DND-41 (cell line): ENCODE results near the gene EPB41L2.

ENCODE experiments used
- ATAC-seq: fragments of 200-7000 bp; cut with Tn5 transposase; 3 replicates; pipeline ENCODE4 v1.9.1; 2021; ENCODE audit warnings: low read depth; ENCODE audit not compliant: insufficient read depth
- DNase-seq: peaks from one replicate; pipeline ENCODE4 v3.0.0-alpha.2; 2020
- H2AFZ ChIP-seq: 2 replicates; pipeline ENCODE4 v1.6.0; 2012; ENCODE audit warnings: low read depth, low read length
- H3K27ac ChIP-seq: 2 replicates; pipeline ENCODE4 v1.5.1; 2012; ENCODE audit warnings: low read length, inconsistent platforms
- H3K27me3 ChIP-seq: fragments of 200-600 bp; sonication (generic); 2 replicates; pipeline ENCODE4 v1.6.0; 2012; ENCODE audit warnings: low read length, mild to moderate bottlenecking, inconsistent platforms; ENCODE audit not compliant: insufficient read depth, poor library complexity
- H3K36me3 ChIP-seq: 2 replicates; pipeline ENCODE4 v1.5.1; 2012; ENCODE audit warnings: low read length, inconsistent platforms; ENCODE audit not compliant: insufficient read depth
- H3K4me1 ChIP-seq: 2 replicates; pipeline ENCODE4 v1.5.1; 2012; ENCODE audit warnings: mild to moderate bottlenecking, low read length; ENCODE audit not compliant: insufficient read depth
- H3K4me2 ChIP-seq: 2 replicates; pipeline ENCODE4 v1.6.0; 2012; ENCODE audit warnings: mild to moderate bottlenecking, moderate library complexity, low read length, inconsistent platforms; ENCODE audit not compliant: insufficient read depth
- H3K4me3 ChIP-seq, 2 experiments: fragments of 200-600 bp in 1 of 2; shearing (Covaris generic) in 1 of 2; 2 replicates each; pipeline ENCODE4 v1.5.1; 2012 to 2016; ENCODE audit warnings: inconsistent platforms in 2 of 2, low read length in 2 of 2, mild to moderate bottlenecking in 2 of 2, low read depth in 1 of 2, moderate library complexity in 1 of 2
- H3K79me2 ChIP-seq: 2 replicates; pipeline ENCODE4 v1.6.0; 2012; ENCODE audit warnings: low read length, inconsistent platforms; ENCODE audit not compliant: insufficient read depth
- H3K9ac ChIP-seq: 2 replicates; pipeline ENCODE4 v1.6.0; 2012; ENCODE audit warnings: low read depth, mild to moderate bottlenecking, inconsistent platforms, low read length, moderate library complexity
- H3K9me3 ChIP-seq: 2 replicates; pipeline ENCODE4 v1.5.1; 2012; ENCODE audit warnings: low read length, moderate library complexity, mild to moderate bottlenecking, inconsistent platforms; ENCODE audit not compliant: insufficient read depth, severe bottlenecking
- H4K20me1 ChIP-seq: 2 replicates; pipeline ENCODE4 v1.6.0; 2012; ENCODE audit warnings: low read length; ENCODE audit not compliant: insufficient read depth
- EZH2 ChIP-seq: IDR thresholded peaks from 3 replicates; pipeline ENCODE4 v1.6.1; 2012; ENCODE audit warnings: borderline replicate concordance, low read depth, mild to moderate bottlenecking, moderate library complexity, low read length, inconsistent platforms; ENCODE audit not compliant: severe bottlenecking
- TF ChIP-seq, protein P1 (sequence below): IDR thresholded peaks from 2 replicates; pipeline ENCODE4 v1.5.1; 2012; ENCODE audit warnings: borderline replicate concordance, low read length, moderate library complexity, mild to moderate bottlenecking; ENCODE audit not compliant: poor library complexity, severe bottlenecking; ENCODE audit errors: extremely low read depth

EPB41L2 gene

DNA sequence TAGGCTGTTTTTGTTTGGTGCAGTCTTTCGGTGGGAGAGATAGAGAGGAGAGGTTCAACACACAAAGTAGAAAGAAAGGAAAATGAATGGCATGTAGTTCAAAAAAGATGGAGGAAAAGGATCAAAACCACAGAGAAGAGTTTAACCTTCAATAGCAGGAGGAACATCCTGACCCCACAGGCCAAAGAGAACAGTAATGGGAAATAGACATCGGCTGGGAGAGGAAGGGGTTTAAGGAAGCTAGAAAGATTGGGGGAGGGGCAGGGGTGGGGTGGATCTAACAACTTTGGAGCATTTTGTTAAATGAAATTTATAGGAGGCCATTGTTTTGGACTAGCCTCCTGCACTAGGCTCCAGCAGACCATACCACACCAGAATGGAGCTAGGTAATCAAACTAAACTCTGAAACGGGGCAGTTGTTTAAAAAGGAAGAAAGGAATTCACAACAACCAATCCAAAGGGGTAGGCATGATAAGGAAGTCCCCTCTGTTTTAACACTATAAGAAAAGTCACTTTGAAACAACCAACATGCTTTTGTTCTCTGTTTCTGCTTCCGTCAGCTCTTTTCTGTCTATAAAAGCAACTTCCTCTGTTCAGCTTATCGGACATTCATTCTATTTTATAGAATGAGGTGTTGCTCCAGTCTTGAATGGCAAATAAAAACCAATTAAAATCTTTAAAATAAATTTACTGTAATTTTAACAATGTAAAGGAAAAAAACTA, 82.6 kb downstream of the EPB41L2 start:
- DNase-seq, result no peak
- no peaks in the 10 kb centered on the region for H4K20me1 ChIP-seq
- ATAC-seq, result no peak
- H2AFZ ChIP-seq, result no peak overlapping the region
- H3K36me3 ChIP-seq, result peaks cover 6% of the 10 kb centered on the region; the same call in 1 of the 2 replicates
- peak overlapping the region; percentile 41; the same call in 1 of the 2 replicates for H3K27ac ChIP-seq
- TF ChIP-seq EZH2, result no peak
- TF ChIP-seq, protein P1, sequence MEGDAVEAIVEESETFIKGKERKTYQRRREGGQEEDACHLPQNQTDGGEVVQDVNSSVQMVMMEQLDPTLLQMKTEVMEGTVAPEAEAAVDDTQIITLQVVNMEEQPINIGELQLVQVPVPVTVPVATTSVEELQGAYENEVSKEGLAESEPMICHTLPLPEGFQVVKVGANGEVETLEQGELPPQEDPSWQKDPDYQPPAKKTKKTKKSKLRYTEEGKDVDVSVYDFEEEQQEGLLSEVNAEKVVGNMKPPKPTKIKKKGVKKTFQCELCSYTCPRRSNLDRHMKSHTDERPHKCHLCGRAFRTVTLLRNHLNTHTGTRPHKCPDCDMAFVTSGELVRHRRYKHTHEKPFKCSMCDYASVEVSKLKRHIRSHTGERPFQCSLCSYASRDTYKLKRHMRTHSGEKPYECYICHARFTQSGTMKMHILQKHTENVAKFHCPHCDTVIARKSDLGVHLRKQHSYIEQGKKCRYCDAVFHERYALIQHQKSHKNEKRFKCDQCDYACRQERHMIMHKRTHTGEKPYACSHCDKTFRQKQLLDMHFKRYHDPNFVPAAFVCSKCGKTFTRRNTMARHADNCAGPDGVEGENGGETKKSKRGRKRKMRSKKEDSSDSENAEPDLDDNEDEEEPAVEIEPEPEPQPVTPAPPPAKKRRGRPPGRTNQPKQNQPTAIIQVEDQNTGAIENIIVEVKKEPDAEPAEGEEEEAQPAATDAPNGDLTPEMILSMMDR, result no peak
- no peak overlapping the region for H3K9ac ChIP-seq
- peaks cover 40% of the 10 kb centered on the region for H3K4me1 ChIP-seq
- H3K4me2 ChIP-seq, result no peak overlapping the region
- no peaks in the 10 kb centered on the region for H3K27me3 ChIP-seq
- peaks cover 73% of the 10 kb centered on the region for H3K79me2 ChIP-seq
- no peak overlapping the region for H3K4me3 ChIP-seq
- peaks cover 7% of the 10 kb centered on the region for H3K9me3 ChIP-seq

DNA sequence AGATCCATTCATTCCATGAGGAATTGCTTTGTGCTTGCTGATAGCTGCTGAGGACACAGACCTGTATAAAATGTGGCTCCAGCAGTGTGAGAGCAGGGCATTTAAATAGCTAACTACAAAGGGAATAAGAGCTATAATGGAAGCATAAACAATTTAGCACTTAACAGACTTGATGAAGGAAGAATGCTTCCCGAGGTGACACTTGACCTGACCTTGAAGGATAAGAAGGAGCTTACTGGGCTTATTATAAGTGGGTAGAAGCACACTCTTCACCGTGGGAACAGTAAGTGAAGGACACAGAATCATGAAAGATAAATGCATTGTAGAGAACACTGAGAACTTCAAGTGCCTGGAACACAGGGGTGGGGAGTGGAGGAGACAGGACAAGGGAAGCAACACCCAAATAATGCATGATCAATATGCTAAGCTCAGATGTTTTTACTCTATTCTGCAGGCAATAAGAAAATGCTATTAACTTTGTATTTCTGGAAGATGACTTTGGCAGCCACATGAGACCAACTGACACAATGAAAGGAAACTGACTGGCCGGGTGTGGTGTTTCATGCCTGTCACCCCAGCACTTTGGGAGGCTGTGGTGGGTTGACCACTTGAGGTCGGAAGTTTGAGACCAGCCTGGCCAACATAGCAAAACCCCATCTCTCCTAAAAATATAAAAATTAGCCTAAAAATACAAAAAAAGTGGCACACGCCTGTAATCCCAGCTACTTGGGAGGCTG, 84.2 kb downstream of the EPB41L2 start:
- H3K9ac ChIP-seq, result no peak overlapping the region
- no peak overlapping the region for H3K4me2 ChIP-seq
- ATAC-seq, result no peak
- H3K4me3 ChIP-seq, result no peak overlapping the region
- no peak overlapping the region for H2AFZ ChIP-seq
- no peak overlapping the region for H3K27ac ChIP-seq
- H3K9me3 ChIP-seq, result no peaks in the 10 kb centered on the region
- TF ChIP-seq EZH2, result no peak
- TF ChIP-seq, protein P1, result no peak
- no peak for DNase-seq
- H3K27me3 ChIP-seq, result no peaks in the 10 kb centered on the region
- H3K4me1 ChIP-seq, result peaks cover 40% of the 10 kb centered on the region
- H3K79me2 ChIP-seq, result peaks cover 68% of the 10 kb centered on the region
- no peaks in the 10 kb centered on the region for H4K20me1 ChIP-seq
- H3K36me3 ChIP-seq, result no peaks in the 10 kb centered on the region

DNA sequence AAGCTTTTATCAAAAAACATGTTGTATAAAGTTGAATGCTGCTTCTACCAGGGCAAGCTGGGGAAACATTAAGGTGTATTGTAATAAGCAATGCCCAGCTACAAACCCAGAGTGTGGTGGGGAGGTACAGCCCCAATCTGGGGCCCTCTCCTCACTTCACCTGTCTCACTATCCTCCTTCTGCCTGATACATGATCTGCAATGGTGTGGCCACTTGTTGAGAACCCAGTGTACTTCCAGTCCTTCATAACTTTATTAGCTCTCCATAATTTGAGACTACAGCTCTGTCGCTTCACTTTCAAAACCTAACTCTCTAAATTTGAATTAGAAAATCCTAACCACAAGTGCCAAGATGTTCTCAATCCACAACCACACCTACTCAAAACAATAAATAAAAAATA, 84.9 kb downstream of the EPB41L2 start:
- no peaks in the 10 kb centered on the region for H3K27me3 ChIP-seq
- H3K9ac ChIP-seq, result no peak overlapping the region
- no peak for TF ChIP-seq EZH2
- TF ChIP-seq, protein P1, result no peak
- H3K4me1 ChIP-seq, result peaks cover 36% of the 10 kb centered on the region
- H3K27ac ChIP-seq, result no peak overlapping the region
- H3K9me3 ChIP-seq, result no peaks in the 10 kb centered on the region
- no peak overlapping the region for H2AFZ ChIP-seq
- H4K20me1 ChIP-seq, result no peaks in the 10 kb centered on the region
- H3K4me3 ChIP-seq, result no peak overlapping the region
- H3K4me2 ChIP-seq, result no peak overlapping the region
- H3K36me3 ChIP-seq, result no peaks in the 10 kb centered on the region
- DNase-seq (no peak), ATAC-seq (no peak)
- H3K79me2 ChIP-seq, result peaks cover 70% of the 10 kb centered on the region
